Brain microvascular endothelial cell (primary cell): Measurements from ENCODE around the gene GLI2.
A peak's percentile ranks its signal among the peaks of the same experiment; 100 is the strongest.

Source experiments
- DNase-seq: peaks from one replicate; pipeline ENCODE4 v3.0.0-alpha.2; 2020
- H3K27ac ChIP-seq: fragments of 250-450 bp; sonication (Bioruptor Pico); 2 replicates; pipeline ENCODE4 v1.5.1; 2020; ENCODE audit warnings: mild to moderate bottlenecking, moderate library complexity
- H3K27me3 ChIP-seq: fragments of 250-450 bp; sonication (Bioruptor Pico); replicated peaks from 2 replicates; pipeline ENCODE4 v1.5.1; 2020; ENCODE audit warnings: mild to moderate bottlenecking
- H3K36me3 ChIP-seq: fragments of 250-450 bp; sonication (Bioruptor Pico); replicated peaks from 2 replicates; pipeline ENCODE4 v1.5.1; 2020; ENCODE audit warnings: mild to moderate bottlenecking
- H3K4me3 ChIP-seq: 2 replicates; pipeline ENCODE4 v1.5.1; 2011; ENCODE audit warnings: low read depth, mild to moderate bottlenecking, control low read depth, low read length, moderate library complexity
- in situ Hi-C: cut with HindIII; loops from 2 replicates; pipeline ENCODE4 v1.10.0; 2017; ENCODE audit warnings: low sequenced_read_pairs, low pct_ligation_motif_present
- TF ChIP-seq, protein P1 (sequence below): IDR thresholded peaks from 2 replicates; pipeline ENCODE4 v1.5.1; 2011; ENCODE audit warnings: low read depth, mild to moderate bottlenecking, moderate library complexity, low read length, control low read depth, inconsistent platforms; ENCODE audit errors: missing control alignments

The GLI2 gene

DNA sequence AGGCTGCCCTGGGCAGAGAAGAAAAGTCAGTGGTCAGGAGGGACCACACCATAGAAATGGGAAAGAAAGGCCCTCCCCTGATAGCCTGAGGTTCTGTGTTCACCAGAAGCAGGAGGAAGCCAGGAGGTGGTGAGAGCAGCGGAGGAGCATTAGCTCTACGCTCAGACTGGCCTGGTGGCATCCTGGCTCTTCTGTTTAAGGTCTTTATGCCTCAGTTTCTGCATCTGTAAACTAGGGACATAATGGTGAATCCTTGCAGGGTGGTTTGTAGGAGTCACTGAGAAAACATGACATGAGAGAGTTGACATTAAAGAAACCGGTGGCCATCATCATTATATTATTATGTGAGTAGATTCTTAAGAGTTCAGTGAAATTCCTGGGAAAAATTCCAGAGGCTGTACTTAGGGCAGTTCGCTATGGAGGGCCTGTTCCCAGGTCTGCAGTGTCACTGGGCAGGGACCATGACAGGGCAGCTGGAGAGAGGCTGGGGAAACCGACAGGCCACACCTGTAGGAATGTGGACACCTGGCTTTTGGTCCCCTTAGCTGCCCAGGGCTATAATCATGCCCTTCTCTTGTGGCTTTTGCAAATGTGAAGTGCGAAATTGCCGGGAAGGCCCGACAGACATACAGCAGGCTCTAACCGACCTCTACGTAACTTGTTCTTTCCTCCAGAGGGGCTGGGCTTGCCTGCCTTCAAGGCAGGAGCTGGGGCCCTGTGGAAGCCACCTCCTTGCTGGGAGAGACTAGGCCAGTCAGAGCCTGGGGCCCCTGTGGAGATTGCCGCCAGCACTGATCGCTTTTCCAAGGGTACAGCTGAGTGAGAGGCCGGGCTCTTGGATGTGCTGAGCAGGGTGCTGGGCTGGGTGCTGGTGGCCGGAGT lies 31.0 kb downstream of the GLI2 start:
- Histone ChIP-seq H3K4me3 (no peak overlapping the region), H3K27me3 (no peaks in the 10 kb centered on the region), H3K27ac (peak overlapping the region; percentile 95), H3K36me3 (no peaks in the 10 kb centered on the region)
- in situ Hi-C loops = no loop called here
- no peak for DNase-seq
- TF ChIP-seq, protein P1, sequence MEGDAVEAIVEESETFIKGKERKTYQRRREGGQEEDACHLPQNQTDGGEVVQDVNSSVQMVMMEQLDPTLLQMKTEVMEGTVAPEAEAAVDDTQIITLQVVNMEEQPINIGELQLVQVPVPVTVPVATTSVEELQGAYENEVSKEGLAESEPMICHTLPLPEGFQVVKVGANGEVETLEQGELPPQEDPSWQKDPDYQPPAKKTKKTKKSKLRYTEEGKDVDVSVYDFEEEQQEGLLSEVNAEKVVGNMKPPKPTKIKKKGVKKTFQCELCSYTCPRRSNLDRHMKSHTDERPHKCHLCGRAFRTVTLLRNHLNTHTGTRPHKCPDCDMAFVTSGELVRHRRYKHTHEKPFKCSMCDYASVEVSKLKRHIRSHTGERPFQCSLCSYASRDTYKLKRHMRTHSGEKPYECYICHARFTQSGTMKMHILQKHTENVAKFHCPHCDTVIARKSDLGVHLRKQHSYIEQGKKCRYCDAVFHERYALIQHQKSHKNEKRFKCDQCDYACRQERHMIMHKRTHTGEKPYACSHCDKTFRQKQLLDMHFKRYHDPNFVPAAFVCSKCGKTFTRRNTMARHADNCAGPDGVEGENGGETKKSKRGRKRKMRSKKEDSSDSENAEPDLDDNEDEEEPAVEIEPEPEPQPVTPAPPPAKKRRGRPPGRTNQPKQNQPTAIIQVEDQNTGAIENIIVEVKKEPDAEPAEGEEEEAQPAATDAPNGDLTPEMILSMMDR = no peak

DNA sequence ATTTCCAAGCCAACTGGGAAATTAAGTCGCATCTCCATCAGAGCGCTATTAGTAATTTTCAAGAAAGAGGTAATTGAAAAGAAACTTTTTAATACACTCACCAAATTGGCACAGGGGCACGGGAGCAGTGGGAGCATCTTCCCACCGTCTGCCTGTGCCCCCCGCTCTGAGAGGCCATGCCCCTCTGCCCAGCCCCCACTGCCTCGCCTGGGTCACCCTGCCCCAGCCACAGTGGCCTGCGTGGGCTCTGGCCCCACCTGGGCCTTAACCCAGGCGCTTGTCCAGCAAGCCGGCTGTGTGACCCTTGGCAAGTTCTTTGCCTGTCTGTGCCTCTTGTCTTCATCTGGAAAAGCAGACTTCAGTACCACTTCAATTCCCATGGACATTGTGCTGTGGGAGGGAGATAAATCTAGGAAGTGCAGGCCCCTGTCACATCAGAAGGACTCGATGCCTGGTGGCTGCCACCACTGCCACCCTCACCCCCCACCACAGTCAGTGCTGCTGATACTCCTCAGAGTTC lies 31.9 kb downstream of the GLI2 start:
- no peaks in the 10 kb centered on the region for H3K27me3 ChIP-seq
- in situ Hi-C loops = no loop called here
- DNase-seq = no peak

DNA sequence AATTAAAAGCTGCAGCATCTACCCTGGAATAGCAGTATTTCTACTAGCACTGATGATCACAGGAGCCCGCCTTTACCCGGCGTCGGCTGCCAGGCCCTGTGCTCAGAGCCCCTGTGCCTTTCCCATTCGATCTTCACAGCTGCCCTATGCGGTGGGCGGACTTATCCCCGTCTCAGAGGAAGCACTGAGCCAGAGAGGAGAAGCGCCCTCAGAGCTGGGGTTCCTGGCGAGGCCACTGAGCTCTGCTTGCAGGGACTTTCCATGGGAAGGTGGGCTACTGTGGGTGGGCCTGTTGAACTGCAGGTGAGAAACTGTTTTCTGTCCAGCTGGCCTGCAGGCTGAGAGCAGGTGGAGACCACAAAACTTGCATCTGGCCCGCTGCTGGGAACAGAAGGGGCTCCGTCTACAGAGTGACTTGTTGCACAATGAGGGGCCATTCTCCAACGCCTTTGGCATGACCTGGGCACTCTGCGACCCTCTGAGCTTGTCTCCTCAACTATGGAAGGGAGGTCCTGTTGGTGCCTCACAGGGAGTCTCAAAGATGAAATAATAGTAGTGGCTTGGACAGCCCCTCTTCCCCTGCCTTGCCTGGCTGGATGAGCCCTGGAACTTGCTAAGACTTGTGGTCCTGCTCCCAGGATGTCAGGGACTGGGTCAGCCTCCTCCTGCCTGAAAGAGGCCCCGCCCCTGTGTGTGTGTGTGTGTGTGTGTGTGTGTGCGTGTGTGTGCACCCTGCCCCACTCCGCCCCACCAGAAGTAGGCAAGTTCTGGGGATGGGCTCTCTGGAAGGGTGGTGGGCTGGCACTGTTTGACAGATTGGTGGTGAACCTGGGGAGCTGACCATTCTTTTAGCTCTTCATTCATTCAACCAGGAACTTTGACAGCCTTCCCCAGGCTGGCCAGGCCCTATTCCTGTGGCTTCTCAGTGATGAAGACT lies 32.7 kb downstream of the GLI2 start:
- in situ Hi-C loops = no loop called here
- Histone ChIP-seq H3K36me3 (no peaks in the 10 kb centered on the region), H3K4me3 (no peak overlapping the region), H3K27me3 (no peaks in the 10 kb centered on the region), H3K27ac (no peak overlapping the region)
- TF ChIP-seq, protein P1 = no peak
- DNase-seq = no peak

More for the DNA sequence above, 31.9 kb downstream of the GLI2 start:
- TF ChIP-seq, protein P1 = no peak
- H3K36me3 ChIP-seq = no peaks in the 10 kb centered on the region
- peak overlapping the region; percentile 95 for H3K27ac ChIP-seq
- H3K4me3 ChIP-seq = no peak overlapping the region

DNA sequence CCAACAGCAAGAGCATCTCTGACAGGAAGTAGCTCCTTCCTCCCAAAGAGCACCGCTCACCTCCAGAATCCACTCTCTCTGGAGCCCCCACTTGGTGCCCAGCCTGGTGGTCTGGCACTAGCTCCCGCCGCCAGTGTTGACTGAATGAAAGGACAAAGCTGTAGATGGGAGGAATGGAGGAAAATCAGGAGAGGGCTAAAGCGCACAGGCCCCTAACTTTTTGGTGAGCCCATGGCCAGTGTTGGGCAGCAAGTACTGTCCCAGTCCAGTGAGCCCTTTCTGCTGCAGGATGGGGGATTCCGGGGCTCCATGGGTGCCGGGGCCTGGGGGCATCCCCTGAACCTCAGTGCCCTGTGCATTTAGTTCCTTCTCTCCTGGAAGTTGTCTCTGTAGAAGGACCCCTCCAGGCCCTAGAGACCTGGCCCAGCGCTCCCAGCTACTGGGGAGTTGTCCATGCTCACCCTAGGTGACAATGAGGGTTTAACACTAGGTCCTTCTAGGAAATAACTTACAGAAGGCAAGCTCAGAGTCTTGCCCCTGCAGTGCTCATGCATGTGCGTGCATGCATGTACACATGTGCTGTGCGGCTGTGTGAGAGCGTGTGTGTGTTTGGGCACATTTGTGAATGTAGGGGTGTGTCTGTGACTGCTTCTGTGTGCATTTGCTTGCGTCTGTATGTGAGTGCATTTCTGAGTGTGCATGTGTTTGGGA lies 33.6 kb downstream of the GLI2 start:
- in situ Hi-C loops = no loop called here
- Histone ChIP-seq H3K36me3 (no peaks in the 10 kb centered on the region), H3K4me3 (no peak overlapping the region), H3K27ac (no peak overlapping the region), H3K27me3 (no peaks in the 10 kb centered on the region)
- DNase-seq = no peak
- TF ChIP-seq, protein P1 = no peak

DNA sequence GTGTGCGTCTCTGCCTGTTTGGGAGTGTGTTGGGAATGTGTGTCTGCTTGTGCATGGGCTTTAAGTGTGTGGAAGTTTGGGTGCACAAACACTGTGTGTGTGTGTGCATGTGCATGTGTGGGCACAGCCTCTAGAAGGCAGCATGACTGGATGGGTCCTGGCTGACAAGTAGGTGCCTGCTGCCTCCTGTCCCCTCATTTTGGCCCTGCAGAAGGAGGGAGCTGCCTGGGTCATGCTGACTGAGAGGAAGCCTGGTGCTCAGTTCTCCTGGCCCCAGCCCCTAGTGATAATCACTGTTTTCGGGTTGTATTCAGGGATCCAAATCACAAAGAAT lies 34.1 kb downstream of the GLI2 start:
- TF ChIP-seq, protein P1 = no peak
- no peak for DNase-seq
- H3K36me3 ChIP-seq = no peaks in the 10 kb centered on the region
- H3K27ac ChIP-seq = no peak overlapping the region
- in situ Hi-C loops = no loop called here
- no peak overlapping the region for H3K4me3 ChIP-seq
- H3K27me3 ChIP-seq = no peaks in the 10 kb centered on the region
